Vagina (tissue), 2 donors: ENCODE measurements around the gene CAMKMT.

Experiments
- CTCF ChIP-seq, 3 experiments: fragments of 450-650 bp in 2 of 3; fragments of 200-600 bp in 1 of 3; sonication (generic) in 1 of 3; IDR thresholded peaks; one replicate each; pipeline ENCODE4 v1.5.1; 2017 to 2019; ENCODE audit warnings: antibody characterized with exemption in 3 of 3, mild to moderate bottlenecking in 2 of 3, moderate library complexity in 2 of 3
- POLR2A ChIP-seq, 2 donors: fragments of 450-650 bp; IDR thresholded peaks; one replicate each; pipeline ENCODE4 v1.6.1; 2017; ENCODE audit warnings: antibody characterized with exemption in 2 of 2, mild to moderate bottlenecking in 2 of 2, moderate library complexity in 2 of 2

- no peak for TF ChIP-seq CTCF (IDR thresholded peaks at IDR 0.05)
- TF ChIP-seq POLR2A (IDR thresholded peaks at IDR 0.05), result no peak
These were observed 14.2 kb upstream of the CAMKMT start for GRCh38 chr2:44347526-44347925.
